GM19043 (cell line): ENCODE data around the gene PPP6R2.

Experiments
- ATAC-seq: cut with Tn5 transposase; IDR thresholded peaks from one replicate; pipeline ENCODE4 v1.9.1; 2021; ENCODE audit warnings: low read depth; ENCODE audit not compliant: unreplicated experiment

Gene PPP6R2

GRCh38 chr22:50342651-50343540, at the start of gene PPP6R2:
TSS of gene PPP6R2 (plus strand) at chr22:50343327. CDS start at chr22:50393909, 50,582 bp downstream.
- ATAC-seq: no peak

- ATAC-seq: no peak
Observed at GRCh38 chr22:50293441-50294318, 49.4 kb upstream of the PPP6R2 start.

- ATAC-seq: no peak
Observed at GRCh38 chr22:50294319-50294656, 48.8 kb upstream of the PPP6R2 start.

- no peak for ATAC-seq
Observed at GRCh38 chr22:50296658-50297490, 46.3 kb upstream of the PPP6R2 start.

GRCh38 chr22:50297510-50298265, 45.4 kb upstream of the PPP6R2 start:
- no peak for ATAC-seq

- ATAC-seq: no peak
Observed at GRCh38 chr22:50298266-50298637, 44.9 kb upstream of the PPP6R2 start.

GRCh38 chr22:50298937-50299784, 44.0 kb upstream of the PPP6R2 start:
- no peak for ATAC-seq

- ATAC-seq: no peak
Observed at GRCh38 chr22:50299785-50300619, 43.1 kb upstream of the PPP6R2 start.

- no peak for ATAC-seq
Observed at GRCh38 chr22:50300620-50301257, 42.4 kb upstream of the PPP6R2 start.

- no peak for ATAC-seq
Observed at GRCh38 chr22:50301581-50301991, 41.5 kb upstream of the PPP6R2 start.

- ATAC-seq: no peak
Observed at GRCh38 chr22:50302041-50302541, 41.0 kb upstream of the PPP6R2 start.

GRCh38 chr22:50302564-50302963, 40.6 kb upstream of the PPP6R2 start:
- no peak for ATAC-seq

- no peak for ATAC-seq
Observed at GRCh38 chr22:50303515-50303847, 39.6 kb upstream of the PPP6R2 start.

GRCh38 chr22:50303848-50304527, 39.1 kb upstream of the PPP6R2 start:
- no peak for ATAC-seq

GRCh38 chr22:50304528-50305392, 38.4 kb upstream of the PPP6R2 start:
- ATAC-seq: no peak

- ATAC-seq: no peak
Observed at GRCh38 chr22:50305393-50305922, 37.7 kb upstream of the PPP6R2 start.
